GM10266 (cell line): ENCODE data around the gene RAPGEF6.

Source experiments
- DNase-seq: peaks from one replicate; pipeline ENCODE4 v3.0.0; 2012; ENCODE audit errors: extremely low spot score
- TF ChIP-seq, protein P1 (sequence below): IDR thresholded peaks from 2 replicates; pipeline ENCODE4 v1.5.1; 2012; ENCODE audit warnings: mild to moderate bottlenecking, low read depth; ENCODE audit not compliant: control insufficient read depth, insufficient read depth; ENCODE audit errors: missing control alignments

The RAPGEF6 gene

DNA sequence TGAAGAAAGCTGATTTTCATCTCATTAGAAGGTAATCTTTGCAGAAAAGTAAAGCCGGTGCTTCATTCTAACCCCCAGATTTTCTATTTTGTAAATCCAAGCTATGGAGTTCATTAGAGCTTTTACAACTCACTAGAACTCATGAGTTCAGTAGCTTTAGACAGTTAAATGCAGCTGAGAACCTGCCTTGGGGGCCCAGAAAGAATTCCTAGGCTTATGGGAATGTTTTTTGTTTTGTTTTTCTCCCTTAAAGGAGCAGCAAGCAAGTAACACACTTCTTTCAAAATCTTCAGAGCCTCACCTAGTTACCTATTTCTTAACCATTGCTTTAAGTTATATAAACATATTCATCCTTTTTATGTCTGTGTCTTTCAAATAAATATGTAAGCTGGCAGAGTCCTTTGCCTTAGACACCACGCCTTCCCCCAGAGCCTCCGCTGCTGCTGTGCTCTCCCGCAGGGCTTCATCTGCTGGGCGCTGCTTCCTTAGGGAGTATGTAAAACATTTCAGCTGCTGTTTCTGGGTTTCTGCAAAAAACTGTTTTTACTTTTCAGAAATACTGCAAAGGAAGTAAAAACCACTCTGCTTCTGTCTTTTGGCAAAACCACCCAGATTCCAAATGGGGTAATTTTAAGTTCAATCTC is 238.3 kb downstream of the RAPGEF6 start:
- TF ChIP-seq, protein P1, sequence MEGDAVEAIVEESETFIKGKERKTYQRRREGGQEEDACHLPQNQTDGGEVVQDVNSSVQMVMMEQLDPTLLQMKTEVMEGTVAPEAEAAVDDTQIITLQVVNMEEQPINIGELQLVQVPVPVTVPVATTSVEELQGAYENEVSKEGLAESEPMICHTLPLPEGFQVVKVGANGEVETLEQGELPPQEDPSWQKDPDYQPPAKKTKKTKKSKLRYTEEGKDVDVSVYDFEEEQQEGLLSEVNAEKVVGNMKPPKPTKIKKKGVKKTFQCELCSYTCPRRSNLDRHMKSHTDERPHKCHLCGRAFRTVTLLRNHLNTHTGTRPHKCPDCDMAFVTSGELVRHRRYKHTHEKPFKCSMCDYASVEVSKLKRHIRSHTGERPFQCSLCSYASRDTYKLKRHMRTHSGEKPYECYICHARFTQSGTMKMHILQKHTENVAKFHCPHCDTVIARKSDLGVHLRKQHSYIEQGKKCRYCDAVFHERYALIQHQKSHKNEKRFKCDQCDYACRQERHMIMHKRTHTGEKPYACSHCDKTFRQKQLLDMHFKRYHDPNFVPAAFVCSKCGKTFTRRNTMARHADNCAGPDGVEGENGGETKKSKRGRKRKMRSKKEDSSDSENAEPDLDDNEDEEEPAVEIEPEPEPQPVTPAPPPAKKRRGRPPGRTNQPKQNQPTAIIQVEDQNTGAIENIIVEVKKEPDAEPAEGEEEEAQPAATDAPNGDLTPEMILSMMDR: no peak
- DNase-seq: no peak

DNA sequence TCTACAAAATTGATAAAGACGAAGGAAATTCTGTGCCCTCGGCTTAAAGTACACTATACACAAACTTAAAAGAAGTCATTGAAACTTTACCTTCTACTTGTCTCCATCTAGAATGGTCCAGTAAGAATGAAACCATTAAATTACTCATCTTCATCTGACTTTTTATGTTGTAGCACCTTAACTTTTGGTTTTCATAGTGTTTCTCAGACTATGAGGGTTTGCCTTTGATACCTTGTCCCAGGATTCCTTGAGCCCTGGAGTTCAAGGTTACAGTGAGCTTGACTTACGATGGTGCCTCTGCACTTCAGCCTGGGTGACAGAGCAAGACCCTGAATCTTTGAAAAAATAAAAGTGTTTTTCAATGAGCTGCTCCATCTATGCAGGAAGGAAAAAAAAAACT is 239.0 kb downstream of the RAPGEF6 start:
- peak; percentile 51 for DNase-seq
- TF ChIP-seq, protein P1: no peak

DNA sequence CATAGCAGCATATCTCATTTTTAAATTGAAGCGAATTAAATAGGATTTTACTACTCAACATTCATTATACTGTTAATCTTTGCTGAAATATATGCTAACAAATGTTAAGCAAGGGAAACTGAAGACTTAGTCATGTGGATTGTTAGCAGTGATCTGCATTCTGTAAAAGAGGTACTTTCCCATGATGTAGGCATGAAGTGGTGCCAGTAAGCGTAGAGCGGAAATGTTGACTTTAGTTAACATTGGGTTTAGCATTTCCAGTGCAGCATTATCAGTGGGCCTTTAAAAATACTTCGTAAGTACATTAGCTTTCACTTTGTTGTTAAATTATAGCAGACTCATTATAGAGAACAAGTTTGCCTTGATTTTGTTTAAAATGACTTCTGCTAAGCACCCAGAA is 240.9 kb downstream of the RAPGEF6 start:
- TF ChIP-seq, protein P1: no peak
- DNase-seq: peak; percentile 41

DNA sequence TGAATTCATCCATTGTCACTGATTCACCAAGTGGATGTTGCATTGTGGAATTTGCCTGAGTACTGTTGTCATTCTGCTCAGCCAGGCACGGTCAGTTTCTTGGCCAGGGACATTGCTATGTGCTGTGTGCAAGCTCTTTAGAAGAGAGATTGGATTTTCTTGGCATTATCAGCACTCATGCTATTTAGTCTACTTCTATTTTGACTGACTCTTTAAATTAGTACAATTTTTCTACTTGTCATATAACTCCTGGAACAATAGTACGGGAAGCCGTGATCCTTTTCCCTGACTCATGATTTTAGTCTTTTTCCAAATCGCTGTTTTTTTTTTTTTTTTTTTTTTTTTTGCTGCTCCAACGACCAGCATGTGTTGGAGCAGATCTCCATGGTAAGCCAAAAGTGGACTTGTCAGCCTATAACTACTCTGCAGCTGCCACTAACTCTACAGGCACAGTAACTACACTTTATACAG is 241.5 kb downstream of the RAPGEF6 start:
- TF ChIP-seq, protein P1: no peak
- no peak for DNase-seq

DNA sequence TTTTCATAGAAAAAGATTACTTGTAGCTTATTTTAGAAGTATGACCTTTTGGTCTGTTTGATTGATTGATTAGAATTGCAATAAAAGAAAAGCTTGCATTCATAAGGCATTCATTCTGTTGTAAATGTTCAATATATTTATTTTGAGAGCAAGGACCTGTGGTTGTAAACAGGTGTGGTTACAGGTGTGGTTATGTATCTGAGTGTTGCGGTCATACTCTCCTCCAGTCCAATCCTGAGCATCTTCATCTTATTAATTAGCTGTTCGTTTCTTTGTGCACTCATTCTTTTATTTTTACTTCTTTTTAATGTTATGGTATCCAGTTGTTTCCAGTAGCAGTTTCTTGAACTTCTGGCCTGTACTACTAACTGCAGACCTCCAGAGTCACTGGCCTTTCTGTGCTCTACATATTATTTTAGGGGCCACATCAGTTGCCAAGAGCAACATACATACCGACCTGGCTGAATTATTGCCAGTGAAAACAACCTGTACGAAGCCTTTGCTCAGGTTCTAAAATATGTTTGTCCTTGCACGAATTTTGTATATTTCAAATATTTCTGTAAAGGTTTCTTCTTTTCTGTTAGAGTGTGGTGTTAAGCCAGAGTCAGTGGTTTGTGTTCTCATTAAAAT is 242.4 kb downstream of the RAPGEF6 start:
- TF ChIP-seq, protein P1: no peak
- DNase-seq: no peak

DNA sequence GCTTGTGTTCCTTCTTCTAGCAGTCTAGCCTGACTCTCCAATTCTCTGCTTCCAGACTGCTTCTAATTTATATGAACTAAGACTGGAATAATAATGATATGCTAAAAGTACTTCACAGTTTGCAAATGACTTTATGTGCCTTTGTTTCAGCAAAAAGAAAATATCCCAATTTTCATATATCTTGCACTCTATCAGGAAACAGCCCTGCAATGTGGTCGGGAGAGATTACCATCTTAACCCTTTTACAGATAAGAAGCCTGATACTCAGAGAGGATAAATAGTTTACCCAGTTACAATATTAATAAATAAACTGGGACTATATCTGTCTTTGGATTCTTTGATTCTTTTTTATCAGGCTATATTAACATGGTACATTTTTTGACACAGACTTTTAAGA is 245.2 kb downstream of the RAPGEF6 start:
- TF ChIP-seq, protein P1: no peak
- no peak for DNase-seq
